ENCODE measurements around the gene SPAG9. TPM values are rescaled to one million over a fixed set of nuclear protein-coding genes. Genes with fewer than 3 reads are reported as not detected.
A peak's percentile ranks its signal among the peaks of the same experiment; 100 is the strongest.
"Not testable (repeated sequence)": the region's sequence is repeated elsewhere in the genome, so short reads cannot be mapped to it uniquely, and the experiment has no call there.

Gene SPAG9
- total RNA-seq, 4 donors from 2014 or later: 81.2 to 99.9 (median 89.9) TPM

DNA sequence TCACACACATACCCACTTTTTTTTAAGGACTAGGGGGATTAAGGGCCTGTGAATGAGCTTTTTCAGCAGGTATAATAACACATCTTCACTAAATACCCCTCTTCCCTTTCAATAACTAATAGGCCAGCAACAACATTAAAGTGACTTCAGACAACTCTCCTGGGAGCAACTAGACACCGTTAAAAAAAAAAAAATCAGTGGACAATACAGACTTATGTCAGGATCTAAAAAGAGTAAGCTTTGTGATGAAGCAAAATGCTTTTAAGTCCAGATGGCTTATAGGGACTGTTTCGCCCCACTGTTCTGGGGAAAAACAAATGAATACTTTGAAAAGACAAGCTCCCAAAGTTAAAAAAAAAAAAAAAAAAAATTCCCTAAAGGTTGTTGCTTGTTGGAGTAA lies 29.0 kb downstream of the SPAG9 start:
- TF ChIP-seq EP300 (IDR thresholded peaks at IDR 0.05): no peak
- TF ChIP-seq POLR2AphosphoS5 (IDR thresholded peaks at IDR 0.05): no peak
- no peak for TF ChIP-seq POLR2A (IDR thresholded peaks at IDR 0.05; ENCODE audit: low read depth)
- TF ChIP-seq, protein P1, sequence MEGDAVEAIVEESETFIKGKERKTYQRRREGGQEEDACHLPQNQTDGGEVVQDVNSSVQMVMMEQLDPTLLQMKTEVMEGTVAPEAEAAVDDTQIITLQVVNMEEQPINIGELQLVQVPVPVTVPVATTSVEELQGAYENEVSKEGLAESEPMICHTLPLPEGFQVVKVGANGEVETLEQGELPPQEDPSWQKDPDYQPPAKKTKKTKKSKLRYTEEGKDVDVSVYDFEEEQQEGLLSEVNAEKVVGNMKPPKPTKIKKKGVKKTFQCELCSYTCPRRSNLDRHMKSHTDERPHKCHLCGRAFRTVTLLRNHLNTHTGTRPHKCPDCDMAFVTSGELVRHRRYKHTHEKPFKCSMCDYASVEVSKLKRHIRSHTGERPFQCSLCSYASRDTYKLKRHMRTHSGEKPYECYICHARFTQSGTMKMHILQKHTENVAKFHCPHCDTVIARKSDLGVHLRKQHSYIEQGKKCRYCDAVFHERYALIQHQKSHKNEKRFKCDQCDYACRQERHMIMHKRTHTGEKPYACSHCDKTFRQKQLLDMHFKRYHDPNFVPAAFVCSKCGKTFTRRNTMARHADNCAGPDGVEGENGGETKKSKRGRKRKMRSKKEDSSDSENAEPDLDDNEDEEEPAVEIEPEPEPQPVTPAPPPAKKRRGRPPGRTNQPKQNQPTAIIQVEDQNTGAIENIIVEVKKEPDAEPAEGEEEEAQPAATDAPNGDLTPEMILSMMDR (IDR thresholded peaks at IDR 0.05): no peak

DNA sequence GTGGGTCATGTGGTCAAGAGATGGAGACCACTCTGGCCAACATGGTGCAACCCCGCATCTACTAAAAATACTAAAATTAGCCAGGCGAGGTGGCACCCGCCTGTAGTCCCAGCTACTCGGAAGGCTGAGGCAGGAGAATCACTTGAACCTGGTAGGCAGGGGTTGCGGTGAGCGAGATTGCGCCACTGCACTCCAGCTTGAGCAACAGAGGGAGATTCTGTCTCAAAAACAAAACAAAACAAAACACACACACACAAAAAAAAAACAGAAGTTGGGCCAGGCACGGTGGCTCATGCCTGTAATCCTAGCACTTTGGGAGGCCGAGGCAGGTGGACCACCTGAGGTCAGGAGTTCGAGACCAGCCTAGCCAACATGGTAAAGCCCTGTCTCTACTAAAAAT lies 31.8 kb downstream of the SPAG9 start:
- H3K4me3 ChIP-seq; intact Hi-C loops (cut with DNase I); H3K27ac ChIP-seq (replicated peaks in 1 of 4); H3K27me3 ChIP-seq; H3K36me3 ChIP-seq; H3K9me3 ChIP-seq: not testable (repeated sequence)
- DNase-seq (ENCODE audit: extremely low spot score): peak; percentile 17
- 92% methylated on average over 10 of the region's 10 CpGs for WGBS
- H3K4me1 ChIP-seq: peaks cover 20 to 66% (median 53%) of the 10 kb centered on the region in 4 donors

More for the DNA sequence above, 29.0 kb downstream of the SPAG9 start:
- WGBS: 67% methylated on average over 2 of the region's 2 CpGs
- Histone ChIP-seq H3K27me3 (no peaks in the 10 kb centered on the region), H3K9me3 (no peaks in the 10 kb centered on the region), H3K4me3 (no peak overlapping the region), H3K27ac (replicated peaks in 1 of 4) (no peak overlapping the region), H3K4me1 (peaks cover 26 to 58% (median 37%) of the 10 kb centered on the region in 4 donors), H3K36me3 (peaks cover 0 to 7% (median 0%) of the 10 kb centered on the region in 4 donors)
- DNase-seq (ENCODE audit: extremely low spot score): no peak
- intact Hi-C loops (cut with DNase I): no loop called here

DNA sequence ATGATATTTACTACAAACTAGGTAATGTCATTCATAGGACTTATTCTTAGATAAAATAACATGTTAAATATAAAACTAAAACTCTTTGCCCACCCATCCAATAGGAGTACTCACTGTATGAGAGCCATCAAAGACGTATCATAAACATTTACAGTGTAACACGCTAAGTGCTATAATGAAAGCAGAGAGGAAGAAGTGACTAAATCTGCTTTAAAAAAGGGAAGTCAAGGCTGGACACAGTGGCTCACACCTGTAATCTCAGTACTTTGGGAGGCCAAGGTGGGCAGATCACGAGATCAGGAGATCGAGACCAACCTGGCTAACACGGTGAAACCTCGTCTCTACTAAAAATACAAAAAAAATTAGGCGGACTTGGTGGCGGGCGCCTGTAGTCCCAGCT lies 32.4 kb downstream of the SPAG9 start:
- no peaks in the 10 kb centered on the region for H3K9me3 ChIP-seq
- intact Hi-C loops (cut with DNase I): no loop called here
- H3K27me3 ChIP-seq: no peaks in the 10 kb centered on the region
- H3K36me3 ChIP-seq: peaks cover 0 to 7% (median 0%) of the 10 kb centered on the region in 4 donors
- WGBS: 88% methylated on average over 9 of the region's 9 CpGs
- no peak overlapping the region for H3K27ac ChIP-seq (replicated peaks in 1 of 4)
- H3K4me3 ChIP-seq: no peak overlapping the region
- no peak for TF ChIP-seq POLR2A (IDR thresholded peaks at IDR 0.05; ENCODE audit: low read depth)
- no peak for TF ChIP-seq EP300 (IDR thresholded peaks at IDR 0.05)
- TF ChIP-seq POLR2AphosphoS5 (IDR thresholded peaks at IDR 0.05): no peak
- TF ChIP-seq, protein P1 (IDR thresholded peaks at IDR 0.05): no peak
- DNase-seq (ENCODE audit: extremely low spot score): peak; percentile 2
- peaks cover 19 to 63% (median 49%) of the 10 kb centered on the region in 4 donors for H3K4me1 ChIP-seq

DNA sequence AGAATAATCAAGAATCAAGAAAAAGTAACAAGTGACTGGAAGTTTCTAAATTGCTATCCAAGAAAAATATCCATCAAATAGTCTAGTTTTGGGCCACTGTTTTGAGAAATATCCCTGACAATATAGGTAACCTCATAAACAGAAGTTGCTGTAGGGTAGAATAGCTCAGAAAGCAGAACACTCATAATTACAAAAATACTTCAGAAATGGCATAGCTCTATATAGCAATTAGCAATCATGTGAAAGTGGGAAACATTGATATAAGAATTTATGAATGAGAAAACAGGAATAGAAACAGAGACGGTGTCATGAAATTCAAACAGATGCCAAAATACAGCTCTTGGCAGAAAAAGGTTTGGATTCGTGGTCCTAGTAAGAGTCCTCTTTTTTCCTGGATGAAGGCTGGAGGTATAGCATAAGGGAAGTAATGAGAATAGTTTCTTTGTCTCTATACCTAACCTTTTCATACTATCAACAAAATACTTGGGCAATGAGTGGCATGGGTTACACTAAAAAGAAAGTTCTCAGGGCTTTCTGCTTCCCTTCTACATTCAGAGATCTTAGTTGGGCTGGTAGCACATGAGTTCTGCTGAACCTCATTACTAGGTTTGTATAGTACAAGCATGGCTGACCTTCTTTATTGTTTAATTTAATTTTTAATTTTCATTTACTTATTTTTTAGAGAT lies 33.5 kb downstream of the SPAG9 start:
- peaks cover 0 to 7% (median 0%) of the 10 kb centered on the region in 4 donors for H3K36me3 ChIP-seq
- H3K4me3 ChIP-seq: no peak overlapping the region
- no peaks in the 10 kb centered on the region for H3K27me3 ChIP-seq
- H3K27ac ChIP-seq (replicated peaks in 1 of 4): no peak overlapping the region
- H3K9me3 ChIP-seq: no peaks in the 10 kb centered on the region
- 25% methylated on average over 2 of the region's 2 CpGs for WGBS
- DNase-seq (ENCODE audit: extremely low spot score): no peak
- intact Hi-C loops (cut with DNase I): no loop called here
- no peak for TF ChIP-seq POLR2AphosphoS5 (IDR thresholded peaks at IDR 0.05)
- TF ChIP-seq EP300 (IDR thresholded peaks at IDR 0.05): no peak
- no peak for TF ChIP-seq POLR2A (IDR thresholded peaks at IDR 0.05; ENCODE audit: low read depth)
- TF ChIP-seq, protein P1 (IDR thresholded peaks at IDR 0.05): no peak
- peaks cover 19 to 56% (median 48%) of the 10 kb centered on the region in 4 donors for H3K4me1 ChIP-seq

DNA sequence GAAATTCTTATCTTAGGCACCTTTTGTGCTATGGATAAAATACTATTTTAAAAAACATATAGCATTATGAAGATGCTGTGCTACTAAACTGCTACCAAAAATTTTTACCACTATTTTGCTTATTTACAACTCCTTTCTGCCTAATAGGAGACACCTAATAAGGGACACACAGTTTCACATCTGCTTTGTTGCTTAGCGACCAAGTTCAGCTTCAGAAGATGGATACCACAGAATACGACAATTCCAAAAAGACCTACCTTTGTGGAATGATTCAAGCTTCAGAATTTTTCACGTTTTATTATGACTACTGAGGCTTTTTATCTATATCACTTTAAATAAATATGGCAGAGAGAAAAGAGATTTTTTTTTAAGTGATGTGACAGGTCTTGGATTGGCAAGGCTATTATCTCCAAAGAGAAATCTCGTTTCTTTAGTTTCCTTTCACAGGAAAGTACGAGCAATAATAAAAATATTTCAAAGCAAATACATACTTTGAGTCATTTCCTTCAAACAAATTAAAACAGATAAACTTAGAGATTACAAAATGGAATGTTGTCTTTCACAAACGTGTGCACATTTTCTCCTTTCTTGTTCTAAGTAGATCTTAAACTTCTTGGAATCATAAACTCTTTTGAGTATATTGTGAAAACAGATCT lies 35.4 kb downstream of the SPAG9 start:
- Histone ChIP-seq H3K27me3 (no peaks in the 10 kb centered on the region), H3K4me1 (peaks cover 7 to 40% (median 38%) of the 10 kb centered on the region in 4 donors), H3K9me3 (no peaks in the 10 kb centered on the region), H3K4me3 (no peak overlapping the region), H3K27ac (replicated peaks in 1 of 4) (no peak overlapping the region), H3K36me3 (peaks cover 0 to 4% (median 0%) of the 10 kb centered on the region in 4 donors)
- no peak for DNase-seq (ENCODE audit: extremely low spot score)
- intact Hi-C loops (cut with DNase I): no loop called here
- WGBS: 49% methylated on average over 6 of the region's 6 CpGs
- TF ChIP-seq POLR2AphosphoS5 (IDR thresholded peaks at IDR 0.05): no peak
- TF ChIP-seq, protein P1 (IDR thresholded peaks at IDR 0.05): no peak
- no peak for TF ChIP-seq POLR2A (IDR thresholded peaks at IDR 0.05; ENCODE audit: low read depth)
- TF ChIP-seq EP300 (IDR thresholded peaks at IDR 0.05): no peak
